ENCODE results near the gene WRAP73. TPM values are rescaled to one million over a fixed set of nuclear protein-coding genes. Genes with fewer than 3 reads are reported as not detected.

Gene WRAP73
- total RNA-seq, 1 donor from 2014 or later: 47.7 TPM

GRCh38 chr1:3687504-3687903 lies 37.6 kb upstream of the WRAP73 start:
- no peak for DNase-seq
- no peak overlapping the region for H3K4me3 Mint-ChIP-seq (ENCODE audit: unreplicated experiment)
- peaks cover 5% of the 10 kb centered on the region for H3K36me3 Mint-ChIP-seq (ENCODE audit: unreplicated experiment)
- TF ChIP-seq CTCF (IDR thresholded peaks at IDR 0.05; ENCODE audit: partially characterized antibody, unreplicated experiment): no peak
- H3K4me1 Mint-ChIP-seq (ENCODE audit: low read depth, unreplicated experiment): peaks cover 26% of the 10 kb centered on the region
- H3K27ac Mint-ChIP-seq (ENCODE audit: unreplicated experiment): no peak overlapping the region
- peaks cover 10% of the 10 kb centered on the region for H3K27me3 Mint-ChIP-seq (ENCODE audit: unreplicated experiment)
- H3K9me3 Mint-ChIP-seq (ENCODE audit: unreplicated experiment): peaks cover 17% of the 10 kb centered on the region

GRCh38 chr1:3685906-3686305 lies 36.0 kb upstream of the WRAP73 start:
- peaks cover 11% of the 10 kb centered on the region for H3K4me1 Mint-ChIP-seq (ENCODE audit: low read depth, unreplicated experiment)
- peaks cover 5% of the 10 kb centered on the region for H3K36me3 Mint-ChIP-seq (ENCODE audit: unreplicated experiment)
- H3K9me3 Mint-ChIP-seq (ENCODE audit: unreplicated experiment): peaks cover 7% of the 10 kb centered on the region

GRCh38 chr1:3685222-3685621 lies 35.3 kb upstream of the WRAP73 start:
- peaks cover 5% of the 10 kb centered on the region for H3K36me3 Mint-ChIP-seq (ENCODE audit: unreplicated experiment)
- no peak for TF ChIP-seq CTCF (IDR thresholded peaks at IDR 0.05; ENCODE audit: partially characterized antibody, unreplicated experiment)
- no peak overlapping the region for H3K27ac Mint-ChIP-seq (ENCODE audit: unreplicated experiment)
- no peak for DNase-seq
- H3K27me3 Mint-ChIP-seq (ENCODE audit: unreplicated experiment): peaks cover 8% of the 10 kb centered on the region
- H3K4me1 Mint-ChIP-seq (ENCODE audit: low read depth, unreplicated experiment): peaks cover 8% of the 10 kb centered on the region
- H3K4me3 Mint-ChIP-seq (ENCODE audit: unreplicated experiment): no peak overlapping the region
- H3K9me3 Mint-ChIP-seq (ENCODE audit: unreplicated experiment): peaks cover 7% of the 10 kb centered on the region

More at GRCh38 chr1:3685906-3686305, 36.0 kb upstream of the WRAP73 start:
- no peak for DNase-seq
- TF ChIP-seq CTCF (IDR thresholded peaks at IDR 0.05; ENCODE audit: partially characterized antibody, unreplicated experiment): no peak
- Mint-ChIP-seq H3K4me3 (ENCODE audit: unreplicated experiment) (no peak overlapping the region), H3K27ac (ENCODE audit: unreplicated experiment) (no peak overlapping the region), H3K27me3 (ENCODE audit: unreplicated experiment) (peaks cover 9% of the 10 kb centered on the region)

GRCh38 chr1:3683992-3684391 lies 34.1 kb upstream of the WRAP73 start:
- no peak overlapping the region for H3K27ac Mint-ChIP-seq (ENCODE audit: unreplicated experiment)
- TF ChIP-seq CTCF (IDR thresholded peaks at IDR 0.05; ENCODE audit: partially characterized antibody, unreplicated experiment): no peak
- H3K36me3 Mint-ChIP-seq (ENCODE audit: unreplicated experiment): peaks cover 5% of the 10 kb centered on the region
- no peak overlapping the region for H3K4me3 Mint-ChIP-seq (ENCODE audit: unreplicated experiment)
- H3K9me3 Mint-ChIP-seq (ENCODE audit: unreplicated experiment): peaks cover 12% of the 10 kb centered on the region
- peak; percentile 83 for DNase-seq
- H3K27me3 Mint-ChIP-seq (ENCODE audit: unreplicated experiment): peaks cover 9% of the 10 kb centered on the region
- peaks cover 10% of the 10 kb centered on the region for H3K4me1 Mint-ChIP-seq (ENCODE audit: low read depth, unreplicated experiment)

GRCh38 chr1:3683197-3683596 lies 33.3 kb upstream of the WRAP73 start:
- H3K4me3 Mint-ChIP-seq (ENCODE audit: unreplicated experiment): peak overlapping the region; percentile 61
- H3K36me3 Mint-ChIP-seq (ENCODE audit: unreplicated experiment): peaks cover 5% of the 10 kb centered on the region
- H3K9me3 Mint-ChIP-seq (ENCODE audit: unreplicated experiment): peaks cover 12% of the 10 kb centered on the region
- no peak for DNase-seq
- H3K4me1 Mint-ChIP-seq (ENCODE audit: low read depth, unreplicated experiment): peaks cover 8% of the 10 kb centered on the region
- peaks cover 8% of the 10 kb centered on the region for H3K27me3 Mint-ChIP-seq (ENCODE audit: unreplicated experiment)
- TF ChIP-seq CTCF (IDR thresholded peaks at IDR 0.05; ENCODE audit: partially characterized antibody, unreplicated experiment): no peak
- H3K27ac Mint-ChIP-seq (ENCODE audit: unreplicated experiment): no peak overlapping the region

All from glutamatergic neuron (in vitro differentiated cells).